GM12878 (cell line): ENCODE results near the gene LMBR1. TPM values are rescaled to one million over a fixed set of nuclear protein-coding genes. Genes with fewer than 3 reads are reported as not detected.

ENCODE experiments used
- ATAC-seq: fragments of 200-7000 bp; cut with Tn5 transposase; 3 replicates; pipeline ENCODE4 v1.9.1; 2020; ENCODE audit warnings: mild to moderate bottlenecking, moderate library complexity
- BruUV-seq: library from RNA; stranded (reverse); fragments of 400-500 nt; replicated peaks from 2 replicates; lab custom pipeline; 2021; lab: Mats Ljungman, UMichigan
- CTCF ChIA-PET: fragments of 300-600 bp; sonication (Branson Sonifier 250); formaldehyde crosslinking; extraction: SDS; loops from one replicate; lab custom pipeline; 2021; ENCODE audit warnings: inconsistent platforms; lab: Yijun Ruan, JAX
- POLR2A ChIA-PET: fragments of 350-600 bp; formaldehyde crosslinking; extraction: SDS; loops from one replicate; lab custom pipeline; 2021; ENCODE audit warnings: inconsistent platforms; lab: Charles Lee
- RAD21 ChIA-PET: fragments of 300-600 bp; sonication (Branson Sonifier 250); formaldehyde crosslinking; loops from one replicate; lab custom pipeline; 2023; ENCODE audit warnings: antibody characterized with exemption; ENCODE audit not compliant: unreplicated experiment; lab: Charles Lee
- SMC1A ChIA-PET: fragments of 300-600 bp; sonication (Branson Sonifier 250); formaldehyde crosslinking; loops from one replicate; lab custom pipeline; 2023; ENCODE audit not compliant: unreplicated experiment, uncharacterized antibody; lab: Charles Lee
- DNase-seq: peaks from one replicate; pipeline ENCODE4 v3.0.0-alpha.2; 2011; ENCODE audit warnings: low read depth, low spot score
- FAIRE-seq: peaks from 3 replicates; lab custom pipeline; 2011; peaks lifted over from hg19 to GRCh38; lab: Jason Lieb, UNC
- H2AFZ ChIP-seq: 2 replicates; pipeline ENCODE4 v1.6.0; 2011; ENCODE audit warnings: low read depth, low read length, control low read depth; ENCODE audit not compliant: control insufficient read depth
- H3K27ac ChIP-seq: 2 replicates; pipeline ENCODE4 v1.5.1; 2011; ENCODE audit warnings: control low read depth; ENCODE audit not compliant: control insufficient read depth, insufficient read depth
- H3K27me3 ChIP-seq, 2 experiments: replicated peaks in 1 of 2; 2 replicates each; pipeline versions ENCODE4 v1.6.0 to v1.6.1; 2011; ENCODE audit warnings: low read length in 1 of 2; ENCODE audit not compliant: control insufficient read depth in 2 of 2, insufficient read depth in 2 of 2
- H3K36me3 ChIP-seq, 2 experiments: 2 replicates each; pipeline ENCODE4 v1.5.1; 2011; ENCODE audit warnings: low read length in 1 of 2; ENCODE audit not compliant: control insufficient read depth in 2 of 2, insufficient read depth in 2 of 2
- H3K4me1 ChIP-seq: 2 replicates; pipeline ENCODE4 v1.6.1; 2011; ENCODE audit warnings: mild to moderate bottlenecking, low read length, moderate library complexity, mixed read lengths; ENCODE audit not compliant: control insufficient read depth, insufficient read depth
- H3K4me2 ChIP-seq: 2 replicates; pipeline ENCODE4 v1.6.0; 2011; ENCODE audit warnings: control low read depth; ENCODE audit not compliant: control insufficient read depth, insufficient read depth
- H3K4me3 ChIP-seq: fragments of 200-600 bp; sonication (generic); 2 replicates; pipeline ENCODE4 v1.5.1; 2016
- H3K79me2 ChIP-seq: 2 replicates; pipeline ENCODE4 v1.6.0; 2011; ENCODE audit warnings: low read length; ENCODE audit not compliant: control insufficient read depth, insufficient read depth
- H3K9ac ChIP-seq: 2 replicates; pipeline ENCODE4 v1.8.0; 2011; ENCODE audit warnings: low read length, control low read depth, mixed read lengths; ENCODE audit not compliant: control insufficient read depth, insufficient read depth
- H3K9me3 ChIP-seq: replicated peaks from 3 replicates; pipeline ENCODE4 v1.5.1; 2011; ENCODE audit warnings: mild to moderate bottlenecking, low read length; ENCODE audit not compliant: control insufficient read depth, insufficient read depth
- H4K20me1 ChIP-seq: 2 replicates; pipeline ENCODE4 v1.6.0; 2011; ENCODE audit not compliant: control insufficient read depth, insufficient read depth
- ATF3 ChIP-seq: IDR thresholded peaks from 2 replicates; pipeline ENCODE4 v1.6.1; 2011; ENCODE audit warnings: low read depth, mild to moderate bottlenecking, low read length, moderate library complexity, borderline replicate concordance; ENCODE audit errors: extremely low read depth
- CHD4 ChIP-seq: fragments of 200-600 bp; sonication (generic); IDR thresholded peaks from 2 replicates; pipeline ENCODE4 v1.6.1; 2016; ENCODE audit warnings: mild to moderate bottlenecking
- HSF1 ChIP-seq: fragments of 150-350 bp; IDR thresholded peaks from 2 replicates; pipeline ENCODE4 v1.6.1; 2014; ENCODE audit warnings: mild to moderate bottlenecking, low read depth, low read length
- MAX ChIP-seq: IDR thresholded peaks from 2 replicates; pipeline ENCODE4 v1.6.1; 2012; ENCODE audit warnings: low read depth, low read length, improper control_type of control experiment
- RB1 ChIP-seq: fragments of 450-650 bp; formaldehyde crosslinking; IDR thresholded peaks from 2 replicates; pipeline ENCODE4 v1.6.1; 2017; ENCODE audit warnings: mild to moderate bottlenecking, borderline replicate concordance
- SMC3 ChIP-seq: IDR thresholded peaks from 2 replicates; pipeline ENCODE4 v1.6.1; 2011; ENCODE audit warnings: low read length, improper control_type of control experiment, borderline replicate concordance
- SPI1 ChIP-seq: IDR thresholded peaks from 2 replicates; pipeline ENCODE4 v1.6.1; 2011; ENCODE audit warnings: low read depth, mild to moderate bottlenecking, low read length, moderate library complexity, borderline replicate concordance; ENCODE audit not compliant: insufficient read depth
- TCF3 ChIP-seq: IDR thresholded peaks from 2 replicates; pipeline ENCODE4 v1.6.1; 2012; ENCODE audit warnings: low read depth, mild to moderate bottlenecking, low read length, borderline replicate concordance; ENCODE audit not compliant: insufficient read depth
- WGBS: methylation state at CpG from one replicate; pipeline ENCODE4 v1.1.6; 2016; ENCODE audit warnings: low lambda C conversion rate; ENCODE audit not compliant: insufficient replicate concordance, insufficient coverage; ENCODE audit errors: missing lambda C conversion rate; 5-methylcytosine and 5-hydroxymethylcytosine counted together
- in situ Hi-C: fragments of 300-500 bp; cut with MboI; formaldehyde crosslinking; loops from 9 replicates; pipeline ENCODE4 v1.14.3; 2018; ENCODE audit warnings: mixed read lengths
- intact Hi-C: fragments of 100-400 bp; cut with micrococcal nuclease; formaldehyde crosslinking; loops from one replicate; pipeline ENCODE4 v1.14.2; 2022; ENCODE audit not compliant: unreplicated experiment
- polyA plus RNA-seq, 11 experiments: library from polyadenylated mRNA; depleted of rRNA in 4 of 11; unstranded in 6 of 11; stranded (reverse) in 5 of 11; fragments of >200 nt; fragmentation: Nextera tagmentation in 4 of 11; fragmentation: Illumina TruSeq in 1 of 11; extraction: Ambion mirVana in 4 of 11; extraction: Trizol in 1 of 11; gene quantifications; 1 replicate in 1 of 11; 2 replicates in 10 of 11; pipeline versions ENCODE4 v1.2.1 to v1.2.3, GENCODE V29; 2011 to 2016; ENCODE audit warnings: inconsistent platforms in 2 of 11, missing spikeins in 2 of 11, low read depth in 1 of 11
- total RNA-seq, 4 experiments: library from RNA; depleted of rRNA in 3 of 4; stranded (reverse); fragments of >200 nt in 3 of 4; fragmentation: Illumina TruSeq in 1 of 4; extraction: Trizol in 1 of 4; gene quantifications; 2 replicates each; pipeline versions ENCODE4 v1.2.1 to v1.2.3, GENCODE V29; 2013 to 2021

The LMBR1 gene
- total and polyA plus RNA-seq, 10 of the 15 experiments (the other 5 are each of a cell fraction or from before 2014, with no cell fraction given): 4.0 to 63.5 (median 28.8) TPM

- TF ChIP-seq ATF3: no peak
- TF ChIP-seq, all 136 proteins: peak for 0
Measured at GRCh38 chr7:156693627-156694026, 199.4 kb downstream of the LMBR1 start (continued).

GRCh38 chr7:156692849-156693248, 200.1 kb downstream of the LMBR1 start:
- no peaks in the 10 kb centered on the region for H3K4me1 ChIP-seq
- TF ChIP-seq SMC3 (no peak), MAX (no peak), TCF3 (no peak), CHD4 (no peak), RB1 (no peak), SPI1 (no peak), HSF1 (no peak)
- in situ Hi-C loops (no loop called here), intact Hi-C loops (no loop called here)
- 42% methylated on average over 1 of the region's 1 CpG for WGBS
- ATAC-seq (no peak), DNase-seq (no peak), FAIRE-seq (no peak)
- no TSS peak for BruUV-seq
- H2AFZ ChIP-seq: no peak overlapping the region
- H3K9me3 ChIP-seq: peaks cover 2% of the 10 kb centered on the region; the same call in 2 of the 3 replicates
- no peaks in the 10 kb centered on the region for H3K79me2 ChIP-seq
- ChIA-PET SMC1A (no interaction called here), CTCF (interaction anchor here (0.7 kb wide), 1 partner anchor 11 kb away, joined by 3 read pairs; no protein-coding TSS in a partner anchor), RAD21 (no interaction called here), POLR2A (no interaction called here)
- no peak overlapping the region for H3K4me3 ChIP-seq
- H3K4me2 ChIP-seq: no peak overlapping the region
- H4K20me1 ChIP-seq: no peaks in the 10 kb centered on the region
- H3K27ac ChIP-seq: no peak overlapping the region
- no peaks in the 10 kb centered on the region for H3K27me3 ChIP-seq
- no peak overlapping the region for H3K9ac ChIP-seq
- no peaks in the 10 kb centered on the region for H3K36me3 ChIP-seq
